HepG2 (cell line): ENCODE results near the gene EIF6. TPM values are rescaled to one million over a fixed set of nuclear protein-coding genes. Genes with fewer than 3 reads are reported as not detected.
A peak's percentile ranks its signal among the peaks of the same experiment; 100 is the strongest.

Source experiments
- ATF6 ChIP-seq: sonication (generic); formaldehyde crosslinking; conservative IDR thresholded peaks from 2 replicates; pipeline ENCODE4 v1.4.0; 2020; ENCODE audit warnings: missing genetic modification reagents
- BCL6 ChIP-seq: IDR thresholded peaks from 2 replicates; pipeline ENCODE4 v1.6.1; 2016; ENCODE audit warnings: missing genetic modification reagents, missing compliant biosample characterization
- CSRNP1 ChIP-seq: sonication (generic); formaldehyde crosslinking; IDR thresholded peaks from 2 replicates; pipeline ENCODE4 v1.8.1; 2023; ENCODE audit warnings: mild to moderate bottlenecking, missing genetic modification reagents
- FUBP1 ChIP-seq: sonication (generic); formaldehyde crosslinking; IDR thresholded peaks from 2 replicates; pipeline ENCODE4 v1.5.1; 2020; ENCODE audit warnings: missing genetic modification reagents, mild to moderate bottlenecking, borderline replicate concordance
- GPN1 ChIP-seq: sonication (generic); formaldehyde crosslinking; IDR thresholded peaks from 2 replicates; pipeline ENCODE4 v1.5.1; 2020; ENCODE audit warnings: missing genetic modification reagents, borderline replicate concordance
- MXD3 ChIP-seq: IDR thresholded peaks from 2 replicates; pipeline ENCODE4 v1.6.1; 2016; ENCODE audit warnings: mild to moderate bottlenecking, missing biosample characterization, missing genetic modification reagents
- NONO ChIP-seq, 2 experiments: fragments of 450-650 bp in 1 of 2; sonication (generic) in 1 of 2; formaldehyde crosslinking in 1 of 2; IDR thresholded peaks in 1 of 2; conservative IDR thresholded peaks in 1 of 2; 2 replicates each; pipeline versions ENCODE4 v1.6.1 to v1.8.0; 2017 to 2022; ENCODE audit warnings: mild to moderate bottlenecking in 1 of 2, missing genetic modification reagents in 1 of 2, moderate library complexity in 1 of 2
- PAF1 ChIP-seq: IDR thresholded peaks from 2 replicates; pipeline ENCODE4 v1.6.1; 2016; ENCODE audit warnings: missing genetic modification reagents, missing compliant biosample characterization
- PAX8 ChIP-seq: sonication (generic); formaldehyde crosslinking; IDR thresholded peaks from 2 replicates; pipeline ENCODE4 v1.8.0; 2022; ENCODE audit warnings: mild to moderate bottlenecking, missing genetic modification reagents, borderline replicate concordance
- RBAK ChIP-seq: sonication (generic); formaldehyde crosslinking; IDR thresholded peaks from 2 replicates; pipeline ENCODE4 v1.5.1; 2020; ENCODE audit warnings: mild to moderate bottlenecking, missing genetic modification reagents
- RBM22 ChIP-seq: fragments of 200-400 bp; formaldehyde crosslinking; optimal IDR thresholded peaks from 2 replicates; pipeline ENCODE3; 2017; ENCODE audit warnings: mild to moderate bottlenecking, low read length, moderate library complexity
- TAF15 ChIP-seq: fragments of 200-400 bp; formaldehyde crosslinking; IDR thresholded peaks from one replicate; pipeline ENCODE4 v1.6.1; 2018; ENCODE audit warnings: mild to moderate bottlenecking, low read depth, low read length; ENCODE audit not compliant: poor library complexity, severe bottlenecking
- TFAP4 ChIP-seq: sonication (generic); IDR thresholded peaks from 2 replicates; pipeline ENCODE4 v1.6.1; 2016; ENCODE audit warnings: low read depth, borderline replicate concordance
- TOPORS ChIP-seq: sonication (generic); formaldehyde crosslinking; IDR thresholded peaks from 2 replicates; pipeline ENCODE4 v1.8.0; 2023; ENCODE audit warnings: mild to moderate bottlenecking, missing genetic modification reagents
- ZBTB3 ChIP-seq: sonication (generic); formaldehyde crosslinking; IDR thresholded peaks from 2 replicates; pipeline ENCODE4 v1.4.0; 2020; ENCODE audit warnings: low read depth, mild to moderate bottlenecking, moderate library complexity, missing genetic modification reagents, borderline replicate concordance
- ZNF577 ChIP-seq: sonication (generic); formaldehyde crosslinking; IDR thresholded peaks from 2 replicates; pipeline ENCODE4 v1.4.0; 2020; ENCODE audit warnings: mild to moderate bottlenecking, low read depth, missing genetic modification reagents, borderline replicate concordance
- polyA plus RNA-seq, 8 experiments: library from polyadenylated mRNA; depleted of rRNA in 3 of 8; stranded (reverse) in 7 of 8; unstranded in 1 of 8; fragments of >200 nt; fragmentation: Illumina TruSeq in 4 of 8; extraction: Trizol in 4 of 8; gene quantifications; 2 replicates each; pipeline versions ENCODE4 v1.2.1 to v1.2.3, GENCODE V29; 2011 to 2016; ENCODE audit warnings: low read depth in 4 of 8, missing spikeins in 1 of 8, mixed read lengths in 1 of 8; ENCODE audit not compliant: insufficient read depth in 1 of 8
- total RNA-seq, 5 experiments: library from RNA; depleted of rRNA; stranded (reverse); fragments of >200 nt; fragmentation: Illumina TruSeq; extraction: Trizol; gene quantifications; 2 replicates each; pipeline ENCODE4 v1.2.3, GENCODE V29; 2016; ENCODE audit warnings: low read depth in 1 of 5

Gene EIF6
- total and polyA plus RNA-seq, 2 of the 13 experiments (the other 11 are each of a cell fraction or from before 2014, with no cell fraction given), result 462 to 466 TPM

- TF ChIP-seq FUBP1 (CRISPR knock-in tag) (no peak), GPN1 (CRISPR knock-in tag) (no peak), TAF15 (peak; percentile 34), TFAP4 (no peak), RBM22 (peak; percentile 51), PAF1 (CRISPR knock-in tag) (peak; percentile 67; the same call in 1 of the 2 replicates), MXD3 (0 out of 2 replicates have a peak, but pooled peaks have one; percentile 11), ZNF577 (CRISPR knock-in tag) (no peak), ATF6 (CRISPR knock-in tag) (no peak), NONO (IDR thresholded peaks at IDR 0.05) (no peak), NONO (CRISPR knock-in tag; conservative IDR thresholded peaks at IDR 0.05) (peak; percentile 14; the same call in 1 of the 2 replicates), CSRNP1 (CRISPR knock-in tag) (0 out of 2 replicates have a peak, but pooled peaks have one; percentile 2), TOPORS (CRISPR knock-in tag) (peak; percentile 66; the same call in 1 of the 2 replicates), RBAK (CRISPR knock-in tag) (no peak), BCL6 (CRISPR knock-in tag) (no peak), ZBTB3 (CRISPR knock-in tag) (no peak), PAX8 (CRISPR knock-in tag) (no peak)
These were observed 8.2 kb downstream of the EIF6 start (continued) for GRCh38 chr20:35276408-35276807.
